ENCODE data around the gene MT1F. TPM values are rescaled to one million over a fixed set of nuclear protein-coding genes. Genes with fewer than 3 reads are reported as not detected.

The MT1F gene
- polyA plus RNA-seq (2013, experiment 1 of 2): 15.4 TPM
- polyA plus RNA-seq (2013, experiment 2 of 2): 20.0 TPM

DNA sequence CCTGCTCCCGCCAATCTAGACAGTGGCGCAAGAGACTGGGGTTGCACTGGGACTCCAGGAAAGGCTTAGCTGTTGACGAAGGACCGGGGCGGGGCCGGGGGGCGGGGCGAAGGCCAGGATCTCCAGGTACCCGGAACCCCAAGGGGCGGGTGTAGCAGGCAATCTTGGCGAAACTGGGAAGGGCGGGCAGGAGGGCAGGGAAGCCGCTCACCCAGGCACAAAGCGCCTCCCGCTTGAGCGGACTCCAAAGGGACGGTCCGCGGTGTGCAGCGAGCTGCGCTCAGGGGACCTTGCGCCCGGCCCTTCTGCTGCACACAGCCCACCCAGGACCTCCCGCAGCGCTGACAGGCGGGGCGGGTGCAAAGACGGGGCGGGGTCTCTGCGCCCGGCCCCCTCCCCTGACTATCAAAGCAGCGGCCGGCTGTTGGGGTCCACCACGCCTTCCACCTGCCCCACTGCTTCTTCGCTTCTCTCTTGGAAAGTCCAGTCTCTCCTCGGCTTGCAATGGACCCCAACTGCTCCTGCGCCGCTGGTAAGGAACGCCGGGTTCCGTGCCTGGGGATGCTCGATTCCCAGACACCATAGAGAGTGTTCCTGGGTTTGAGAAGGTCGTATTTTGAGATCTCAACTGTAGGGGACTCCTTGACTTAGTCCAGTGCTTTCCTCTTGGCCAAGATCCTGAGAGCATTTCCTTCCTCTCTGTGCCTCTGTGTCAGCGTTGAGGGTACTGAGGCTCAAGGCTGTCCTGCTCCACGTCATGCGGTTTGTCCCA, at the start of gene MT1F:
Gene MT1F, plus strand, starts transcription at position 405 of the 772 bp plus-strand sequence. Its CDS starts 100 bp downstream, at position 505.
- Histone ChIP-seq H3K36me3 (ENCODE audit: insufficient read depth, low read length) (no peaks in the 10 kb centered on the region), H3K9ac (ENCODE audit: low read depth, low read length) (no peak within 1 kb of the TSS; the same call in 1 of the 2 replicates), H3K9me3 (ENCODE audit: insufficient read depth, low read depth, low read length) (no peaks in the 10 kb centered on the region), H3K4me3 (ENCODE audit: low read length) (peak within 1 kb of the TSS; percentile 64), H3K4me1 (ENCODE audit: insufficient read depth, low read length) (peaks cover 13% of the 10 kb centered on the region; the same call in 1 of the 2 replicates), H3K27me3 (ENCODE audit: insufficient read depth, low read length) (peaks cover 90% of the 10 kb centered on the region), H3K27ac (ENCODE audit: low read depth, low read length) (peak within 1 kb of the TSS; percentile 70; the same call in 1 of the 2 replicates)
- WGBS: 1% methylated on average over 46 of the region's 46 CpGs

DNA sequence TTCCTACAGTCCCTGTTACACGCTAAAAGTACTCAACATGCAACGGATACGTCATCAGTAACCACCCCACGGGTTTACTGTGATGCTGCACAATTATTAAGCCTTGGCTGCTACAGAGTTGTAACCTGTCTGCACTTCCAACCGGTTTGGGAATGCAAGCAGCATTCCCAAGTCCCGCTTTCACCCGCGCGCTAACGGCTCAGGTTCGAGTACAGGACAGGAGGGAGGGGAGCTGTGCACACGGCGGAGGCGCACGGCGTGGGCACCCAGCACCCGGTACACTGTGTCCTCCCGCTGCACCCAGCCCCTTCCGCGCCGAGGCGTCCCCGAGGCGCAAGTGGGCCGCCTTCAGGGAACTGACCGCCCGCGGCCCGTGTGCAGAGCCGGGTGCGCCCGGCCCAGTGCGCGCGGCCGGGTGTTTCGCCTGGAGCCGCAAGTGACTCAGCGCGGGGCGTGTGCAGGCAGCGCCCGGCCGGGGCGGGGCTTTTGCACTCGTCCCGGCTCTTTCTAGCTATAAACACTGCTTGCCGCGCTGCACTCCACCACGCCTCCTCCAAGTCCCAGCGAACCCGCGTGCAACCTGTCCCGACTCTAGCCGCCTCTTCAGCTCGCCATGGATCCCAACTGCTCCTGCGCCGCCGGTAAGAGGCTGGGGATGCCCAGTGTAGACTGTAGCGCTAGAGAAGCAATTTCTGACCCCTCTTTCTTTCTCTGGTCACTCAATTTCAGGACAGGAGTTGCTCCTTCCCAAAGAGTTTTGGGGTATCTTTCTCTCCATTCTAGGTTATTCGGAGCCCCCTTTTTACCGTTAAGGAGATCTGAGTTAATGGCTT, 49.5 kb upstream of the MT1F start, which contains the start of gene MT2A:
Gene MT2A, plus strand, starts transcription at position 542 of the 833 bp plus-strand sequence. Its CDS starts 72 bp downstream, at position 614.
- no peaks in the 10 kb centered on the region for H3K9me3 ChIP-seq (ENCODE audit: insufficient read depth, low read depth, low read length)
- H3K36me3 ChIP-seq (ENCODE audit: insufficient read depth, low read length): no peaks in the 10 kb centered on the region
- peaks cover 85% of the 10 kb centered on the region for H3K27me3 ChIP-seq (ENCODE audit: insufficient read depth, low read length)
- 6% methylated on average over 62 of the region's 62 CpGs for WGBS
- H3K4me3 ChIP-seq (ENCODE audit: low read length): peak within 1 kb of the TSS; percentile 53
- no peak within 1 kb of the TSS for H3K27ac ChIP-seq (ENCODE audit: low read depth, low read length)
- H3K9ac ChIP-seq (ENCODE audit: low read depth, low read length): peak within 1 kb of the TSS; percentile 18; the same call in 1 of the 2 replicates
- peaks cover 18% of the 10 kb centered on the region for H3K4me1 ChIP-seq (ENCODE audit: insufficient read depth, low read length)

DNA sequence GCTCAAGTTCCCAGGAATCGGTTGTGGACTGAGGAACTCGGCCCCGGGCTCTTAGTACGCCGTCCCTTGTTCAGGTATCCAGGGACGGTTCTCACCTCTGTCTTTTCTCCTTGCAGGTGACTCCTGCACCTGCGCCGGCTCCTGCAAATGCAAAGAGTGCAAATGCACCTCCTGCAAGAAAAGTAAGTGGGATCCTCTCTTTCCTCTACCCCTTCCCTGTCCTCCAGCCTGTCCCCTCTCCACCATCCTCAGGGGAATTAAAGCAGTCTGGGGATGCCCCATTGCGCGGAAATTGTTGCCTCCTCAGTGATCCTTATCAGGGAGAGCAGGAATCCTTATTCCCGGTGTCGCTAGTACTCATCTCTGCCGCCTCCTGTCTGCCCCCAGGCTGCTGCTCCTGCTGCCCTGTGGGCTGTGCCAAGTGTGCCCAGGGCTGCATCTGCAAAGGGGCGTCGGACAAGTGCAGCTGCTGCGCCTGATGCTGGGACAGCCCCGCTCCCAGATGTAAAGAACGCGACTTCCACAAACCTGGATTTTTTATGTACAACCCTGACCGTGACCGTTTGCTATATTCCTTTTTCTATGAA, 48.8 kb upstream of the MT1F start:
- Histone ChIP-seq H3K27ac (ENCODE audit: low read depth, low read length) (no peak overlapping the region), H3K4me1 (ENCODE audit: insufficient read depth, low read length) (peaks cover 18% of the 10 kb centered on the region), H3K9ac (ENCODE audit: low read depth, low read length) (no peak overlapping the region), H3K27me3 (ENCODE audit: insufficient read depth, low read length) (peaks cover 92% of the 10 kb centered on the region), H3K9me3 (ENCODE audit: insufficient read depth, low read depth, low read length) (no peaks in the 10 kb centered on the region), H3K4me3 (ENCODE audit: low read length) (peak overlapping the region; percentile 53), H3K36me3 (ENCODE audit: insufficient read depth, low read length) (no peaks in the 10 kb centered on the region)
- 3% methylated on average over 19 of the region's 21 CpGs for WGBS

DNA sequence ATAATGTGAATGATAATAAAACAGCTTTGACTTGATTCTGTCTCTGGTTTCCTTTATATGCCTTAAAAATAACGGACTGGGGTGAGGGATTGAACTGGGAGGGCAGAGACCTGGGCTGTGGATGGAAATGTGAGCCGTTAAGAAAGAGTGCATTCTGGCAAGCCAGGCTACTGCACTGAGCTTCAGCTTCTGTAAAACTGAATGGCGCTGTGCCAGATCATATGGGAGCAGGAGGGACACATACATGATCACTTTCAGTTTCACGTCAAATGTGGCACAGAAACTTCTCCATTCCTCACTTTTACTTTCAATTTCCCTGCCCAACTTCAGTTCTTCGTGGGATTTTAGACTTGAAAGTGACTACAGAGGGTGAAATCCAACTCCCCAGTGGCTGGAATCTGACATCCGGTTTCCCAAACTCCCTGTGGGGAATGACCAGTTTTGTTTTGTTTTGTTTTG, 48.3 kb upstream of the MT1F start:
- H3K27me3 ChIP-seq (ENCODE audit: insufficient read depth, low read length): peaks cover 96% of the 10 kb centered on the region
- H3K4me3 ChIP-seq (ENCODE audit: low read length): peak overlapping the region; percentile 53; the same call in 1 of the 2 replicates
- no peaks in the 10 kb centered on the region for H3K9me3 ChIP-seq (ENCODE audit: insufficient read depth, low read depth, low read length)
- no peaks in the 10 kb centered on the region for H3K36me3 ChIP-seq (ENCODE audit: insufficient read depth, low read length)
- H3K27ac ChIP-seq (ENCODE audit: low read depth, low read length): no peak overlapping the region
- peaks cover 18% of the 10 kb centered on the region for H3K4me1 ChIP-seq (ENCODE audit: insufficient read depth, low read length)
- H3K9ac ChIP-seq (ENCODE audit: low read depth, low read length): no peak overlapping the region
- 5% methylated on average over 6 of the region's 6 CpGs for WGBS

DNA sequence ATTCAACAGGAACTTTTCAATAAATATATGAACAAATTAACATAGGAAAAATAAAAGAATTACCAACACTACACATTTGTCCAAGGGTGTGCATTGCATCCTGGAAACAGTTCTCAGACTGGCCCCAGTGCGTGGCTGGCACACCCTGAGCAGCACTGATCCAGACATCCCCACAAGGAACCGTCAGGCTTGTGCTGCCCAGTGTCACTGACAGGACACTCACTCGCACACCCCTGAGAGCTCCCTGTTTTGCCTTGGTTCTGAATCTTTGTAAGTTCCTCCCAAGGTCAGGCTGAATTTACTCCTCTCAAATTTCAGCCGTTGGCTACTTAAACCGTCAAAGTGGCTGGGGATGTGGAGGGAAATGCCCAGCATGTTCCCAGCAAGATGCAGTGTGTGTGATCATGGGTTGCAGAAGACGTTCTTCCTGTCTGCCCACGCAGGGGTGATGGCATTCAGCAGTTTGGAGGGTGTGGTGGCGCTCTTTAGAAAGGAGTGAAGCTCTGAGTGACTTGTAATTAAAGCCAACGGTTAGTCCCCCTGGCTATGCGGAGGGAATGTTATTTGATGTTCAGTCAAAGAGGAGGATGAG, 47.6 kb upstream of the MT1F start:
- Histone ChIP-seq H3K27ac (ENCODE audit: low read depth, low read length) (no peak overlapping the region), H3K4me3 (ENCODE audit: low read length) (no peak overlapping the region), H3K9me3 (ENCODE audit: insufficient read depth, low read depth, low read length) (no peaks in the 10 kb centered on the region), H3K9ac (ENCODE audit: low read depth, low read length) (no peak overlapping the region), H3K4me1 (ENCODE audit: insufficient read depth, low read length) (peaks cover 18% of the 10 kb centered on the region), H3K36me3 (ENCODE audit: insufficient read depth, low read length) (no peaks in the 10 kb centered on the region), H3K27me3 (ENCODE audit: insufficient read depth, low read length) (peaks cover 99% of the 10 kb centered on the region)
- 23% methylated on average over 10 of the region's 10 CpGs for WGBS

DNA sequence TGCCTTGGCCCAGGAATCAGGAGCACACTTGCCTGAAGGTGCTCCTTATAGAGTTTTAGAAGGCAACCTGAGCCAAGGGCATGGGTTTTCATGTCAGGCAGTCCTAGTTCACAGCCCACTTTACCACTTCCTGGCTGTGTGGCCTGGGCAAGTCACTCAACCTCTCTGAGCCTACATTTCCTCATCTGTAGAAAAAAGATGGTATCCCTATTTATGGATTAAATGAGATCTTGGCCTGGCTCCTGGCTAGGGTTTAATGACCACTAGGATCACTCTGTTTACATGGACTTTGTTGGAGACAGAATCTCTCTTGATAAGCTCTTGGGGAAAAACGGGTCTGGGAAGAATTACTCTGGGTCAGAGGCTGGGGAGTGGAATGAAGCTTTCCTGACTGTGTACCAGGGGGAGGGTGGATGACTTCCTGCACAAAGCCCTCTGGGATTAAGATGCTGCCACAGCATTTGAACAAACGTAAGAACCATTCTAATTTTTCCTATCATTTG, 47.1 kb upstream of the MT1F start:
- H3K9ac ChIP-seq (ENCODE audit: low read depth, low read length): no peak overlapping the region
- H3K27ac ChIP-seq (ENCODE audit: low read depth, low read length): no peak overlapping the region
- H3K4me1 ChIP-seq (ENCODE audit: insufficient read depth, low read length): peaks cover 18% of the 10 kb centered on the region
- peaks cover 99% of the 10 kb centered on the region for H3K27me3 ChIP-seq (ENCODE audit: insufficient read depth, low read length)
- WGBS: 79% methylated on average over 2 of the region's 2 CpGs
- no peaks in the 10 kb centered on the region for H3K9me3 ChIP-seq (ENCODE audit: insufficient read depth, low read depth, low read length)
- H3K4me3 ChIP-seq (ENCODE audit: low read length): no peak overlapping the region
- H3K36me3 ChIP-seq (ENCODE audit: insufficient read depth, low read length): no peaks in the 10 kb centered on the region

DNA sequence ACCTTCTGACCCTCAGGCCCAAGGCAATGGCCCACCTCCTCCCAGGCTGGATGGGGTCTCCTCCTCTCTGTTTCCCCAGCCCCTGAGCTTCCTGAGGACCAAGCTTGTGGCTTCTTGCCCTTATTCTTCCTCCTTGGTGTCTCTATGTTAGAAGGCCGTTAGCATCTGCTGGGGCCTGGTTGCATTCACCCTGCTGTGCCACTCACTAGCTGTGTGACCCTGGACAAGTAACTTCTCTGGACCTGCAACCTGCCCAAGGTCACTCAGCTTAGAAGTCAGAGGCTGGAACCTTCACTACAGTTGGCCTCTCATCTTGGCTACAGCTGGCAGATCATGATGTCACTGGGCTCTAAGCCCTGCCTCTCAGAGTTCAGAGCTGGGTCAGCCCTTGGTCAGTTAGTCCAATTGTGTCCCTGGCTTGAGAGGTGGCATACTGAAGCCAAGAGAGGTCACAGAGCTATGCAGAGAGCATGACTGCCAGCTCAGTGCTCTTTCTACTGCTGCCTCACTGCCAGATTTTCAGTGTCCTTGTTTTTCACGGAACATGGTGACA, 46.4 kb upstream of the MT1F start:
- no peak overlapping the region for H3K9ac ChIP-seq (ENCODE audit: low read depth, low read length)
- H3K27ac ChIP-seq (ENCODE audit: low read depth, low read length): no peak overlapping the region
- no peaks in the 10 kb centered on the region for H3K9me3 ChIP-seq (ENCODE audit: insufficient read depth, low read depth, low read length)
- 89% methylated on average over 2 of the region's 2 CpGs for WGBS
- H3K27me3 ChIP-seq (ENCODE audit: insufficient read depth, low read length): peaks cover 99% of the 10 kb centered on the region
- H3K4me1 ChIP-seq (ENCODE audit: insufficient read depth, low read length): peaks cover 18% of the 10 kb centered on the region
- H3K4me3 ChIP-seq (ENCODE audit: low read length): no peak overlapping the region
- no peaks in the 10 kb centered on the region for H3K36me3 ChIP-seq (ENCODE audit: insufficient read depth, low read length)

DNA sequence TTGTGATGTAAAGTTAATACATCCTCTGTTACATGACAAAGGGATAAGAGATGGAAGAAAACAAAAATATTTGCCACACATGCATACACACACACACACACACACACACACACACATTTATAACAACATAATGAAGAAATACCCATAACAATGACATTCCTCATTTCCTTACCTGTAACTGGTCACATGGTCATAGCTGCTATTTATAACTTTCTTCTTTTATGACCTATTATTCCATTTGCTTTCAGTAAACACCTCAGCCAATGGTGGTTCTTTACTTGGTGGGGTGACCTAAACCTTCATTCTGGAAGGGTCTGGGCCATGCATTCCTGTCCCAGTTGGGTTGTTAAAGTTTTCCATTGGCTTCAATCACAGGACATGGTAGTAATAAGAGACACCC, 44.1 kb upstream of the MT1F start:
- Histone ChIP-seq H3K36me3 (ENCODE audit: insufficient read depth, low read length) (no peaks in the 10 kb centered on the region), H3K9ac (ENCODE audit: low read depth, low read length) (no peak overlapping the region), H3K27me3 (ENCODE audit: insufficient read depth, low read length) (peaks cover 99% of the 10 kb centered on the region), H3K27ac (ENCODE audit: low read depth, low read length) (no peak overlapping the region), H3K4me1 (ENCODE audit: insufficient read depth, low read length) (peaks cover 27% of the 10 kb centered on the region), H3K4me3 (ENCODE audit: low read length) (no peak overlapping the region), H3K9me3 (ENCODE audit: insufficient read depth, low read depth, low read length) (no peaks in the 10 kb centered on the region)

DNA sequence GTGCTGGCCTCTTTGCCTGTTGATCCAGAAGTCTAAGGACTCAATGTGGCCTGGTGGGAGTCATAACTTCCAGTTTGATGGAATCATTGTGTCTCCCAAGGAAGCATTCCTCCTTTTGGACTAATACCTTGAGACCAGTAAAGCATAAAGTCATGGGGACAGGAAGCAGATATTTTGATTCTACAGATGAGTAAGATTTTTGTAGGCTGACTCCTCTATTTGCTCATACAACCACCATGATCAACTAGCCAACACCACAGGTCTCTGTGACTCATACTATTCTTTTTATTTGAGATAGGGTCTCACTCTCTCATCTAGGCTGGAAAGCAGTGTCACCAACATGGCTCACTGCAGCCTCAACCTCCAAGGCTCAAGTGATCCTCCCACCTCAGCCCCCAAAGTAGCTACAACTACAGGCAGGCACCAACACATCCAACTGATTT, 43.2 kb upstream of the MT1F start:
- no peak overlapping the region for H3K9ac ChIP-seq (ENCODE audit: low read depth, low read length)
- no peaks in the 10 kb centered on the region for H3K9me3 ChIP-seq (ENCODE audit: insufficient read depth, low read depth, low read length)
- H3K4me3 ChIP-seq (ENCODE audit: low read length): no peak overlapping the region
- no peaks in the 10 kb centered on the region for H3K36me3 ChIP-seq (ENCODE audit: insufficient read depth, low read length)
- peaks cover 24% of the 10 kb centered on the region for H3K4me1 ChIP-seq (ENCODE audit: insufficient read depth, low read length)
- H3K27me3 ChIP-seq (ENCODE audit: insufficient read depth, low read length): peaks cover 99% of the 10 kb centered on the region
- H3K27ac ChIP-seq (ENCODE audit: low read depth, low read length): no peak overlapping the region

DNA sequence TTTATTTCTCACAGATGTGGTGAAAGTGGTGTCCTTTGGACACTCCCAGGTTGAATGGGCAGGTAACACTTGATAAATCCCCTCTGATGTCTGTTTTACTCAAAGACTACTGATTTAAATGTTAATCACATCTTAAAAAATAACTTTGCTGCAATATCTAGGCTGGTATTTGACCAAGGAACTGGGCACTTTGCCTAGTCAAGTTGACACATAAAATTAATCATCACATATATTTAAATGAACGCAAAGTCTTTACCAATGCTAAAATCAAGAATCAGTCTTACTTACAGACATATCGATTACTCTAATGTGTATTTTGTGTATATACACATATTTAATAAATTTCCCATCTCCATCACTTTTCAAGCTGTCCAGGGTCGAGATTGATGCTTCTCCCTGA, 42.4 kb upstream of the MT1F start:
- no peak overlapping the region for H3K27ac ChIP-seq (ENCODE audit: low read depth, low read length)
- H3K4me1 ChIP-seq (ENCODE audit: insufficient read depth, low read length): peaks cover 16% of the 10 kb centered on the region

More for the DNA sequence above, 42.4 kb upstream of the MT1F start:
- H3K9me3 ChIP-seq (ENCODE audit: insufficient read depth, low read depth, low read length): no peaks in the 10 kb centered on the region
- peaks cover 99% of the 10 kb centered on the region for H3K27me3 ChIP-seq (ENCODE audit: insufficient read depth, low read length)
- no peaks in the 10 kb centered on the region for H3K36me3 ChIP-seq (ENCODE audit: insufficient read depth, low read length)
- H3K9ac ChIP-seq (ENCODE audit: low read depth, low read length): no peak overlapping the region
- no peak overlapping the region for H3K4me3 ChIP-seq (ENCODE audit: low read length)
- WGBS: 92% methylated on average over 2 of the region's 3 CpGs
